H1 (cell line): Measurements from ENCODE around the gene MAP3K14.

Experiments
- CEBPB ChIP-seq: IDR thresholded peaks from 2 replicates; pipeline ENCODE4 v1.6.1; 2012; ENCODE audit warnings: low read depth, low read length
- CREB1 ChIP-seq: IDR thresholded peaks from 2 replicates; pipeline ENCODE4 v1.6.1; 2012; ENCODE audit warnings: inconsistent platforms
- EGR1 ChIP-seq: IDR thresholded peaks from 2 replicates; pipeline ENCODE4 v1.6.1; 2011; ENCODE audit warnings: low read depth, low read length, borderline replicate concordance
- EP300 ChIP-seq, 2 experiments: IDR thresholded peaks; 1 replicate in 1 of 2; 2 replicates in 1 of 2; pipeline ENCODE4 v1.6.1; 2011 to 2012; ENCODE audit warnings: low read depth in 2 of 2, low read length in 2 of 2, mild to moderate bottlenecking in 2 of 2, borderline replicate concordance in 1 of 2, inconsistent platforms in 1 of 2, moderate library complexity in 1 of 2
- JUN ChIP-seq: IDR thresholded peaks from 2 replicates; pipeline ENCODE4 v1.6.1; 2011; ENCODE audit warnings: low read depth, mild to moderate bottlenecking, improper control_type of control experiment, low read length
- POLR2A ChIP-seq, 2 experiments: IDR thresholded peaks; 1 replicate in 1 of 2; 2 replicates in 1 of 2; pipeline ENCODE4 v1.6.1; 2011; ENCODE audit warnings: low read depth in 2 of 2, low read length in 2 of 2, mild to moderate bottlenecking in 2 of 2; ENCODE audit errors: control extremely low read depth in 1 of 2
- POLR2AphosphoS5 ChIP-seq: IDR thresholded peaks from 2 replicates; pipeline ENCODE4 v1.6.1; 2011; ENCODE audit warnings: low read depth, low read length
- RAD21 ChIP-seq, 2 experiments: IDR thresholded peaks in 1 of 2; conservative IDR thresholded peaks in 1 of 2; 2 replicates each; pipeline ENCODE4 v1.6.1; 2011; ENCODE audit warnings: low read depth in 2 of 2, low read length in 2 of 2, improper control_type of control experiment in 1 of 2, inconsistent platforms in 1 of 2, mild to moderate bottlenecking in 1 of 2, moderate library complexity in 1 of 2
- TAF1 ChIP-seq: IDR thresholded peaks from 2 replicates; pipeline ENCODE4 v1.6.1; 2011; ENCODE audit warnings: mild to moderate bottlenecking, low read depth, low read length
- TCF12 ChIP-seq: IDR thresholded peaks from 2 replicates; pipeline ENCODE4 v1.6.1; 2011; ENCODE audit warnings: low read depth, mild to moderate bottlenecking, low read length
- TEAD4 ChIP-seq: IDR thresholded peaks from 2 replicates; pipeline ENCODE4 v1.6.1; 2012; ENCODE audit warnings: low read depth, low read length, inconsistent platforms, mixed read lengths
- TF ChIP-seq, protein P1 (sequence below), 3 experiments: IDR thresholded peaks; 1 replicate in 2 of 3; 2 replicates in 1 of 3; pipeline versions ENCODE4 v1.5.1 to v1.6.1; 2011; ENCODE audit warnings: low read length in 3 of 3, mild to moderate bottlenecking in 3 of 3, inconsistent platforms in 2 of 3, low read depth in 1 of 3, moderate library complexity in 1 of 3; ENCODE audit not compliant: insufficient read depth in 1 of 3; ENCODE audit errors: control extremely low read depth in 1 of 3
- TF ChIP-seq, protein P2 (sequence below): IDR thresholded peaks from 2 replicates; pipeline ENCODE4 v1.6.1; 2012; ENCODE audit warnings: inconsistent platforms

DNA sequence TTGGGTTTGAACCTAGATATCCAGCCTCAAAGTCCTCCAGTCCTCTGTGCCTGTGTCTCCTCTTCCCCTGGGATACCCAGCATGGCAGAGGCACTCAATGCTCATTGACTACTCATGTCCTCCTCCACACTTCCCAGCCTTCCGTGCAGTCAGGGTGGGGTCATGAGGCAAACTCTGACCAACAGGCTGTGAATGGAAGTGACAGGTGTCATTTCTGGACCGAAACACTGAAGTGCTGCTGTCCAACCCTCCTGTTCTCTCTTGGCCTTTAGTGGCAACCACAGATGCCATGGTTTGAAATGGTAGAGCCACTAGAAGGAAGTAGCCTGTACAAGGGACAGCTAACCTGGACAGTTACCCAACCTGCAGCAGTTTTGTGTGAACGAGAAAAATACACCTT is 46.7 kb upstream of the MAP3K14 start:
- TF ChIP-seq CREB1 (no peak), POLR2A (IDR thresholded peaks at IDR 0.05; ENCODE audit: control extremely low read depth in 1 of 2, low read depth in 2 of 2, low read length in 2 of 2) (no peak), CEBPB (no peak), EGR1 (no peak), EP300 (IDR thresholded peaks at IDR 0.05; ENCODE audit: borderline replicate concordance in 1 of 2, low read depth in 2 of 2, low read length in 2 of 2) (no peak), TCF12 (no peak), POLR2AphosphoS5 (no peak), JUN (no peak), RAD21 (IDR thresholded peaks at IDR 0.05 in 1 of 2, conservative IDR thresholded peaks at IDR 0.05 in 1 of 2; ENCODE audit: low read depth in 2 of 2, low read length in 2 of 2) (no peak), TAF1 (no peak), TEAD4 (no peak)
- TF ChIP-seq, protein P1, sequence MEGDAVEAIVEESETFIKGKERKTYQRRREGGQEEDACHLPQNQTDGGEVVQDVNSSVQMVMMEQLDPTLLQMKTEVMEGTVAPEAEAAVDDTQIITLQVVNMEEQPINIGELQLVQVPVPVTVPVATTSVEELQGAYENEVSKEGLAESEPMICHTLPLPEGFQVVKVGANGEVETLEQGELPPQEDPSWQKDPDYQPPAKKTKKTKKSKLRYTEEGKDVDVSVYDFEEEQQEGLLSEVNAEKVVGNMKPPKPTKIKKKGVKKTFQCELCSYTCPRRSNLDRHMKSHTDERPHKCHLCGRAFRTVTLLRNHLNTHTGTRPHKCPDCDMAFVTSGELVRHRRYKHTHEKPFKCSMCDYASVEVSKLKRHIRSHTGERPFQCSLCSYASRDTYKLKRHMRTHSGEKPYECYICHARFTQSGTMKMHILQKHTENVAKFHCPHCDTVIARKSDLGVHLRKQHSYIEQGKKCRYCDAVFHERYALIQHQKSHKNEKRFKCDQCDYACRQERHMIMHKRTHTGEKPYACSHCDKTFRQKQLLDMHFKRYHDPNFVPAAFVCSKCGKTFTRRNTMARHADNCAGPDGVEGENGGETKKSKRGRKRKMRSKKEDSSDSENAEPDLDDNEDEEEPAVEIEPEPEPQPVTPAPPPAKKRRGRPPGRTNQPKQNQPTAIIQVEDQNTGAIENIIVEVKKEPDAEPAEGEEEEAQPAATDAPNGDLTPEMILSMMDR (IDR thresholded peaks at IDR 0.05; ENCODE audit: control extremely low read depth in 1 of 3, insufficient read depth in 1 of 3, low read depth in 1 of 3, low read length in 3 of 3): no peak
- TF ChIP-seq, protein P2, sequence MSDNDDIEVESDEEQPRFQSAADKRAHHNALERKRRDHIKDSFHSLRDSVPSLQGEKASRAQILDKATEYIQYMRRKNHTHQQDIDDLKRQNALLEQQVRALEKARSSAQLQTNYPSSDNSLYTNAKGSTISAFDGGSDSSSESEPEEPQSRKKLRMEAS: no peak
